K562 (cell line): ENCODE data around the gene USP20. TPM values are rescaled to one million over a fixed set of nuclear protein-coding genes. Genes with fewer than 3 reads are reported as not detected.
A peak's percentile ranks its signal among the peaks of the same experiment; 100 is the strongest.

Experiments
- DNMT1 ChIP-seq: fragments of 450-650 bp; IDR thresholded peaks from 2 replicates; pipeline ENCODE4 v1.6.1; 2016; ENCODE audit warnings: antibody characterized with exemption, mild to moderate bottlenecking
- EGR1 ChIP-seq: fragments of 450-650 bp; conservative IDR thresholded peaks from 2 replicates; pipeline ENCODE4 v1.6.1; 2017; ENCODE audit warnings: mild to moderate bottlenecking
- HDAC1 ChIP-seq, 2 experiments: fragments of 450-650 bp; IDR thresholded peaks; 2 replicates each; pipeline ENCODE4 v1.6.1; 2016 to 2017; ENCODE audit warnings: inconsistent platforms in 1 of 2, mild to moderate bottlenecking in 1 of 2, moderate library complexity in 1 of 2
- MAFF ChIP-seq: IDR thresholded peaks from 2 replicates; pipeline ENCODE4 v1.6.1; 2012; ENCODE audit warnings: low read length, improper control_type of control experiment
- MCM2 ChIP-seq: fragments of 450-650 bp; IDR thresholded peaks from 2 replicates; pipeline ENCODE4 v1.6.1; 2017; ENCODE audit warnings: low read depth, mild to moderate bottlenecking
- MCM5 ChIP-seq: fragments of 450-650 bp; IDR thresholded peaks from 2 replicates; pipeline ENCODE4 v1.6.1; 2016; ENCODE audit warnings: low read depth
- SAFB2 ChIP-seq: fragments of 200-400 bp; formaldehyde crosslinking; IDR thresholded peaks from 2 replicates; pipeline ENCODE4 v1.6.1; 2018; ENCODE audit warnings: borderline replicate concordance, low read length, low read depth, moderate library complexity; ENCODE audit not compliant: severe bottlenecking
- TAF9B ChIP-seq: fragments of 450-650 bp; IDR thresholded peaks from 2 replicates; pipeline ENCODE4 v1.6.1; 2018; ENCODE audit warnings: mild to moderate bottlenecking; ENCODE audit not compliant: partially characterized antibody
- ZEB2 ChIP-seq: fragments of 450-650 bp; IDR thresholded peaks from 2 replicates; pipeline ENCODE4 v1.6.1; 2016
- ZNF175 ChIP-seq: fragments of 200-800 bp; sonication (Bioruptor generic); IDR thresholded peaks from 2 replicates; pipeline ENCODE4 v1.6.1; 2016; ENCODE audit warnings: low read depth, mild to moderate bottlenecking, missing genetic modification characterization, missing compliant biosample characterization
- polyA plus RNA-seq, 8 experiments: library from polyadenylated mRNA; depleted of rRNA in 4 of 8; stranded (reverse) in 5 of 8; unstranded in 3 of 8; fragments of >200 nt; fragmentation: Nextera tagmentation in 2 of 8; fragmentation: Illumina TruSeq in 1 of 8; extraction: Ambion mirVana in 2 of 8; extraction: Trizol in 1 of 8; gene quantifications; 2 replicates each; pipeline versions ENCODE4 v1.2.1 to v1.2.3, GENCODE V29; 2011 to 2014; ENCODE audit warnings: inconsistent platforms in 1 of 8, missing spikeins in 1 of 8
- total RNA-seq, 7 experiments: library from RNA; depleted of rRNA in 6 of 7; stranded (reverse); fragments of >200 nt in 6 of 7; fragmentation: Illumina TruSeq in 2 of 7; extraction: Trizol in 2 of 7; gene quantifications; 2 replicates each; pipeline versions ENCODE4 v1.2.1 to v1.2.3, GENCODE V29; 2011 to 2021; ENCODE audit warnings: low replicate concordance in 1 of 7
- TF ChIP-seq, protein P1 (sequence below): sonication (generic); formaldehyde crosslinking; IDR thresholded peaks from 2 replicates; pipeline ENCODE4 v1.8.1; 2023; ENCODE audit warnings: mild to moderate bottlenecking, missing genetic modification reagents
- TF ChIP-seq, protein P2 (sequence below): fragments of 250-450 bp; sonication (Bioruptor Pico); IDR thresholded peaks from 2 replicates; pipeline ENCODE4 v1.5.0; 2022; ENCODE audit warnings: mild to moderate bottlenecking
- TF ChIP-seq, protein P3 (sequence below): fragments of 450-650 bp; IDR thresholded peaks from 2 replicates; pipeline ENCODE4 v1.6.1; 2016; ENCODE audit warnings: borderline replicate concordance
- TF ChIP-seq, protein P4 (sequence below): fragments of 250-450 bp; sonication (Bioruptor Pico); IDR thresholded peaks from 2 replicates; pipeline ENCODE4 v1.8.0; 2021; ENCODE audit warnings: mild to moderate bottlenecking, moderate library complexity
- TF ChIP-seq, protein P5 (sequence below): sonication (generic); formaldehyde crosslinking; IDR thresholded peaks from 2 replicates; pipeline ENCODE4 v1.8.0; 2023; ENCODE audit warnings: mild to moderate bottlenecking, missing genetic modification reagents

The USP20 gene
- total and polyA plus RNA-seq, 9 of the 15 experiments (the other 6 are each of a cell fraction or from before 2014, with no cell fraction given): 1.9 to 136 (median 49.1) TPM

DNA sequence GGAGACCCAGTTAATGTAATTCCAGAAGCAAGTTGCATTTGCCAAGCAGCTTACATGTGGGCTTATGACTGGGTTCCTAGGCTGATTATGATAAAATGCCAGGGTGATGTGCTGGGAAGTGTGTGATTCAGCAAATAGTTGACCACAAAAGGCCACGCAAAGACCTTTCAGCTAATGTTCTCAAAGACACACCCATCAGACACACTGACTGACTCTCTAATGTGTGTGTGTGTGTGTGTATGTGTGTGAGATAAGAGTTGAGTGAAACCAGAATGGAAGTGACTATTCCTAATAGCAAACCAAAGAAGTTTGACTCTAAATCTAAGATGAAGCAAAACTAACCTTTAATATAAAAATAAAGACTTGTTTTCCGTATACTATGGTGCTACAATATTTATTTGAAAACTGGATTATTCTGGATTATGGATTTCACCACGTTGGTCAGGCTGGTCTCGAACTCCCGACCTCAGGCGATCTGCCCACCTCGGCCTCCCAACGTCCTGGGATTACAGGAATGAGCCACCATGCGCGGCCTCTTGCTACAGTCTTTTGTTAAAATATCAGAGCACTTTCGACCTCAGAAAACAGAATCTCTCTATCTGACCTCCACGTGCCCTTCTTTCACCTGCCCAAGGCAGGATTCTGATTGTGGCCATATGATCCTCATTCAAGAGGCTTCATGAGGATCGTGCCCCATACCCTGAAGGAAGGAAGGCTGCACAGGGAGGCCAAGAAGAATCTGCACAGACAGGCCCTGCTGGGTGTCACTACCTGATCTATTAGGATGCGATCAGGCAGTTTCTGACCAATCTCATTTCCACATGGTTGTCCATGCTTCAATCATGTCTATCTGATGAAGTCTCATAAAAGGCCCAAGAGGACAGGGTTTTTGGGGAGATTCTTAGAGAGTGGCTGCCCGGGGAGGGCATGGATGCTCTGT lies 75.6 kb downstream of the USP20 start (continued):
- TF ChIP-seq, protein P1, sequence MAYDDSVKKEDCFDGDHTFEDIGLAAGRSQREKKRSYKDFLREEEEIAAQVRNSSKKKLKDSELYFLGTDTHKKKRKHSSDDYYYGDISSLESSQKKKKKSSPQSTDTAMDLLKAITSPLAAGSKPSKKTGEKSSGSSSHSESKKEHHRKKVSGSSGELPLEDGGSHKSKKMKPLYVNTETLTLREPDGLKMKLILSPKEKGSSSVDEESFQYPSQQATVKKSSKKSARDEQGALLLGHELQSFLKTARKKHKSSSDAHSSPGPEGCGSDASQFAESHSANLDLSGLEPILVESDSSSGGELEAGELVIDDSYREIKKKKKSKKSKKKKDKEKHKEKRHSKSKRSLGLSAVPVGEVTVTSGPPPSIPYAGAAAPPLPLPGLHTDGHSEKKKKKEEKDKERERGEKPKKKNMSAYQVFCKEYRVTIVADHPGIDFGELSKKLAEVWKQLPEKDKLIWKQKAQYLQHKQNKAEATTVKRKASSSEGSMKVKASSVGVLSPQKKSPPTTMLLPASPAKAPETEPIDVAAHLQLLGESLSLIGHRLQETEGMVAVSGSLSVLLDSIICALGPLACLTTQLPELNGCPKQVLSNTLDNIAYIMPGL (CRISPR knock-in tag): no peak
- TF ChIP-seq MCM5 (no peak), TAF9B (peak; percentile 77), HDAC1 (IDR thresholded peaks at IDR 0.05) (peak; percentile 59 to 98; a peak in 3 of 4 replicates), DNMT1 (no peak), EGR1 (peak; percentile 27), MAFF (peak; percentile 96), ZNF175 (CRISPR knock-in tag) (no peak), MCM2 (no peak), SAFB2 (no peak), ZEB2 (peak; percentile 65; the same call in 1 of the 2 replicates)
- TF ChIP-seq, protein P2, sequence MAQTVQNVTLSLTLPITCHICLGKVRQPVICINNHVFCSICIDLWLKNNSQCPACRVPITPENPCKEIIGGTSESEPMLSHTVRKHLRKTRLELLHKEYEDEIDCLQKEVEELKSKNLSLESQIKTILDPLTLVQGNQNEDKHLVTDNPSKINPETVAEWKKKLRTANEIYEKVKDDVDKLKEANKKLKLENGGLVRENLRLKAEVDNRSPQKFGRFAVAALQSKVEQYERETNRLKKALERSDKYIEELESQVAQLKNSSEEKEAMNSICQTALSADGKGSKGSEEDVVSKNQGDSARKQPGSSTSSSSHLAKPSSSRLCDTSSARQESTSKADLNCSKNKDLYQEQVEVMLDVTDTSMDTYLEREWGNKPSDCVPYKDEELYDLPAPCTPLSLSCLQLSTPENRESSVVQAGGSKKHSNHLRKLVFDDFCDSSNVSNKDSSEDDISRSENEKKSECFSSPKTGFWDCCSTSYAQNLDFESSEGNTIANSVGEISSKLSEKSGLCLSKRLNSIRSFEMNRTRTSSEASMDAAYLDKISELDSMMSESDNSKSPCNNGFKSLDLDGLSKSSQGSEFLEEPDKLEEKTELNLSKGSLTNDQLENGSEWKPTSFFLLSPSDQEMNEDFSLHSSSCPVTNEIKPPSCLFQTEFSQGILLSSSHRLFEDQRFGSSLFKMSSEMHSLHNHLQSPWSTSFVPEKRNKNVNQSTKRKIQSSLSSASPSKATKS: no peak
- TF ChIP-seq, protein P3, sequence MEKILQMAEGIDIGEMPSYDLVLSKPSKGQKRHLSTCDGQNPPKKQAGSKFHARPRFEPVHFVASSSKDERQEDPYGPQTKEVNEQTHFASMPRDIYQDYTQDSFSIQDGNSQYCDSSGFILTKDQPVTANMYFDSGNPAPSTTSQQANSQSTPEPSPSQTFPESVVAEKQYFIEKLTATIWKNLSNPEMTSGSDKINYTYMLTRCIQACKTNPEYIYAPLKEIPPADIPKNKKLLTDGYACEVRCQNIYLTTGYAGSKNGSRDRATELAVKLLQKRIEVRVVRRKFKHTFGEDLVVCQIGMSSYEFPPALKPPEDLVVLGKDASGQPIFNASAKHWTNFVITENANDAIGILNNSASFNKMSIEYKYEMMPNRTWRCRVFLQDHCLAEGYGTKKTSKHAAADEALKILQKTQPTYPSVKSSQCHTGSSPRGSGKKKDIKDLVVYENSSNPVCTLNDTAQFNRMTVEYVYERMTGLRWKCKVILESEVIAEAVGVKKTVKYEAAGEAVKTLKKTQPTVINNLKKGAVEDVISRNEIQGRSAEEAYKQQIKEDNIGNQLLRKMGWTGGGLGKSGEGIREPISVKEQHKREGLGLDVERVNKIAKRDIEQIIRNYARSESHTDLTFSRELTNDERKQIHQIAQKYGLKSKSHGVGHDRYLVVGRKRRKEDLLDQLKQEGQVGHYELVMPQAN: no peak
- TF ChIP-seq, protein P4, sequence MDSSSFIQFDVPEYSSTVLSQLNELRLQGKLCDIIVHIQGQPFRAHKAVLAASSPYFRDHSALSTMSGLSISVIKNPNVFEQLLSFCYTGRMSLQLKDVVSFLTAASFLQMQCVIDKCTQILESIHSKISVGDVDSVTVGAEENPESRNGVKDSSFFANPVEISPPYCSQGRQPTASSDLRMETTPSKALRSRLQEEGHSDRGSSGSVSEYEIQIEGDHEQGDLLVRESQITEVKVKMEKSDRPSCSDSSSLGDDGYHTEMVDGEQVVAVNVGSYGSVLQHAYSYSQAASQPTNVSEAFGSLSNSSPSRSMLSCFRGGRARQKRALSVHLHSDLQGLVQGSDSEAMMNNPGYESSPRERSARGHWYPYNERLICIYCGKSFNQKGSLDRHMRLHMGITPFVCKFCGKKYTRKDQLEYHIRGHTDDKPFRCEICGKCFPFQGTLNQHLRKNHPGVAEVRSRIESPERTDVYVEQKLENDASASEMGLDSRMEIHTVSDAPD: no peak
- TF ChIP-seq, protein P5, sequence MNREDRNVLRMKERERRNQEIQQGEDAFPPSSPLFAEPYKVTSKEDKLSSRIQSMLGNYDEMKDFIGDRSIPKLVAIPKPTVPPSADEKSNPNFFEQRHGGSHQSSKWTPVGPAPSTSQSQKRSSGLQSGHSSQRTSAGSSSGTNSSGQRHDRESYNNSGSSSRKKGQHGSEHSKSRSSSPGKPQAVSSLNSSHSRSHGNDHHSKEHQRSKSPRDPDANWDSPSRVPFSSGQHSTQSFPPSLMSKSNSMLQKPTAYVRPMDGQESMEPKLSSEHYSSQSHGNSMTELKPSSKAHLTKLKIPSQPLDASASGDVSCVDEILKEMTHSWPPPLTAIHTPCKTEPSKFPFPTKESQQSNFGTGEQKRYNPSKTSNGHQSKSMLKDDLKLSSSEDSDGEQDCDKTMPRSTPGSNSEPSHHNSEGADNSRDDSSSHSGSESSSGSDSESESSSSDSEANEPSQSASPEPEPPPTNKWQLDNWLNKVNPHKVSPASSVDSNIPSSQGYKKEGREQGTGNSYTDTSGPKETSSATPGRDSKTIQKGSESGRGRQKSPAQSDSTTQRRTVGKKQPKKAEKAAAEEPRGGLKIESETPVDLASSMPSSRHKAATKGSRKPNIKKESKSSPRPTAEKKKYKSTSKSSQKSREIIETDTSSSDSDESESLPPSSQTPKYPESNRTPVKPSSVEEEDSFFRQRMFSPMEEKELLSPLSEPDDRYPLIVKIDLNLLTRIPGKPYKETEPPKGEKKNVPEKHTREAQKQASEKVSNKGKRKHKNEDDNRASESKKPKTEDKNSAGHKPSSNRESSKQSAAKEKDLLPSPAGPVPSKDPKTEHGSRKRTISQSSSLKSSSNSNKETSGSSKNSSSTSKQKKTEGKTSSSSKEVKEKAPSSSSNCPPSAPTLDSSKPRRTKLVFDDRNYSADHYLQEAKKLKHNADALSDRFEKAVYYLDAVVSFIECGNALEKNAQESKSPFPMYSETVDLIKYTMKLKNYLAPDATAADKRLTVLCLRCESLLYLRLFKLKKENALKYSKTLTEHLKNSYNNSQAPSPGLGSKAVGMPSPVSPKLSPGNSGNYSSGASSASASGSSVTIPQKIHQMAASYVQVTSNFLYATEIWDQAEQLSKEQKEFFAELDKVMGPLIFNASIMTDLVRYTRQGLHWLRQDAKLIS (CRISPR knock-in tag): no peak
